Suprapubic skin (tissue), 4 donors: ENCODE measurements around the gene ATXN10.

Experiments used
- CTCF ChIP-seq, 2 donors: fragments of 200-600 bp in 1 of 2; fragments of 450-650 bp in 1 of 2; sonication (generic) in 1 of 2; IDR thresholded peaks; one replicate each; pipeline ENCODE4 v1.5.1; 2016 to 2019; ENCODE audit warnings: antibody characterized with exemption in 2 of 2, mild to moderate bottlenecking in 1 of 2, moderate library complexity in 1 of 2
- EP300 ChIP-seq: sonication (generic); formaldehyde crosslinking; IDR thresholded peaks from one replicate; pipeline ENCODE4 v1.6.1; 2017; ENCODE audit warnings: antibody characterized with exemption
- POLR2A ChIP-seq, 2 donors: fragments of 450-650 bp; IDR thresholded peaks; one replicate each; pipeline ENCODE4 v1.6.1; 2017; ENCODE audit warnings: antibody characterized with exemption in 2 of 2, mild to moderate bottlenecking in 2 of 2, moderate library complexity in 2 of 2
- POLR2AphosphoS5 ChIP-seq, 3 donors: sonication (generic); formaldehyde crosslinking; IDR thresholded peaks; one replicate each; pipeline ENCODE4 v1.6.1; 2017; ENCODE audit warnings: antibody characterized with exemption in 3 of 3

DNA sequence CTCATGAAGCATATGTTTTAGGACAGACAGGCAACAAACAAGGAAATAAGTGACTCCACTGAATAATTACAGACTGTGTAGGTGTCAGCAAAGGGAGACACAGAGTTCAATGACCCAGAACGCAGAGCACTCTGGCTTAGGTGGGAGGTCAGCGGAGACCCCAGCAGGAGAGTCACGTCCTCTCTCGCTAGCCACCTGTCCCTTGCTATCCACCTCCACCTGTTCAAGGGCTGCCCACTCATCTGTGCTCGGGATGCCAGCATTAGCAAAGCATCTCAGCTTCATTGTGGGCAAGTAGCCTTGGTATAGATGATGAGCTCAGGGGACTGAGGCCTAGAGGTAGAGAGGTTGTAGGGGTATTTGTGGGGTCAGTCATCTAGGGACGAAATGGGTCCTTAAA is 21.8 kb upstream of the ATXN10 start:
- TF ChIP-seq CTCF (IDR thresholded peaks at IDR 0.05) (no peak), EP300 (no peak), POLR2A (IDR thresholded peaks at IDR 0.05) (no peak), POLR2AphosphoS5 (IDR thresholded peaks at IDR 0.05) (no peak)
